Choroid plexus epithelial cell (primary cell): ENCODE measurements around the gene APBB2.

Experiments
- DNase-seq: peaks from one replicate; pipeline ENCODE4 v3.0.0-alpha.2; 2010; ENCODE audit warnings: low read depth
- H3K4me3 ChIP-seq: 2 replicates; pipeline ENCODE4 v1.5.1; 2011; ENCODE audit warnings: low read depth, mild to moderate bottlenecking, control low read depth, low read length, moderate library complexity
- CTCF ChIP-seq: conservative IDR thresholded peaks from 2 replicates; pipeline ENCODE4 v1.5.1; 2011; ENCODE audit warnings: low read depth, mild to moderate bottlenecking, control low read depth, inconsistent platforms, low read length, moderate library complexity

The APBB2 gene

GRCh38 chr4:41108481-41108880 lies 105.9 kb downstream of the APBB2 start:
- TF ChIP-seq CTCF = no peak
- no peak overlapping the region for H3K4me3 ChIP-seq
- no peak for DNase-seq

- TF ChIP-seq CTCF = no peak
- no peak overlapping the region for H3K4me3 ChIP-seq
- DNase-seq = no peak
Measured at GRCh38 chr4:41106694-41107419, 107.5 kb downstream of the APBB2 start.

GRCh38 chr4:41106081-41106480 lies 108.3 kb downstream of the APBB2 start:
- no peak for TF ChIP-seq CTCF
- no peak for DNase-seq
- H3K4me3 ChIP-seq = no peak overlapping the region

GRCh38 chr4:41104155-41104554 lies 110.2 kb downstream of the APBB2 start:
- no peak for TF ChIP-seq CTCF
- no peak overlapping the region for H3K4me3 ChIP-seq
- DNase-seq = no peak

GRCh38 chr4:41103657-41104056 lies 110.7 kb downstream of the APBB2 start:
- H3K4me3 ChIP-seq = no peak overlapping the region
- DNase-seq = no peak
- TF ChIP-seq CTCF = no peak

GRCh38 chr4:41102414-41103092 lies 111.8 kb downstream of the APBB2 start:
- TF ChIP-seq CTCF = no peak
- no peak overlapping the region for H3K4me3 ChIP-seq
- no peak for DNase-seq
